Amygdala (tissue), 56 donors: Measurements from ENCODE around the gene KCNH5.
"Not testable (repeated sequence)": the region's sequence is repeated elsewhere in the genome, so short reads cannot be mapped to it uniquely, and the experiment has no call there.

Experiments
- DNase-seq, 56 donors: peaks; one replicate each; lab custom pipeline; 2025; lab: John Stamatoyannopoulos, UW

Gene KCNH5

GRCh38 chr14:62768753-62769152 lies 276.5 kb downstream of the KCNH5 start:
- no peak for DNase-seq

- DNase-seq = no peak
Measured at GRCh38 chr14:62763951-62764350, 281.3 kb downstream of the KCNH5 start.

GRCh38 chr14:62759796-62760195 lies 285.5 kb downstream of the KCNH5 start:
- no peak for DNase-seq

GRCh38 chr14:62746881-62747280 lies 298.4 kb downstream of the KCNH5 start:
- not testable (repeated sequence) for DNase-seq

GRCh38 chr14:62745496-62745895 lies 299.8 kb downstream of the KCNH5 start:
- DNase-seq = no peak

GRCh38 chr14:62743560-62743959 lies 301.7 kb downstream of the KCNH5 start:
- no peak for DNase-seq

GRCh38 chr14:62743118-62743517 lies 302.1 kb downstream of the KCNH5 start:
- no peak for DNase-seq

- no peak for DNase-seq
Measured at GRCh38 chr14:62739647-62740046, 305.6 kb downstream of the KCNH5 start.

- DNase-seq = no peak
Measured at GRCh38 chr14:62736048-62737043, 308.9 kb downstream of the KCNH5 start.

- DNase-seq = no peak
Measured at GRCh38 chr14:62734831-62735230, 310.4 kb downstream of the KCNH5 start.

GRCh38 chr14:62722406-62722805 lies 322.9 kb downstream of the KCNH5 start:
- no peak for DNase-seq

- no peak for DNase-seq
Measured at GRCh38 chr14:62718629-62719028, 326.6 kb downstream of the KCNH5 start.

GRCh38 chr14:62711351-62712023 lies 333.8 kb downstream of the KCNH5 start:
- no peak for DNase-seq

- no peak for DNase-seq
Measured at GRCh38 chr14:62710811-62711210, 334.4 kb downstream of the KCNH5 start.

- no peak for DNase-seq
Measured at GRCh38 chr14:62709773-62710172, 335.5 kb downstream of the KCNH5 start.

GRCh38 chr14:62706217-62706616 lies 339.0 kb downstream of the KCNH5 start:
- no peak for DNase-seq

- no peak for DNase-seq
Measured at GRCh38 chr14:62697461-62697860, 347.8 kb downstream of the KCNH5 start.

- no peak for DNase-seq
Measured at GRCh38 chr14:62696929-62697328, 348.3 kb downstream of the KCNH5 start.

- DNase-seq = no peak
Measured at GRCh38 chr14:62696331-62696924, 348.8 kb downstream of the KCNH5 start.

GRCh38 chr14:62694075-62694474 lies 351.2 kb downstream of the KCNH5 start:
- no peak for DNase-seq

- DNase-seq = no peak
Measured at GRCh38 chr14:62692490-62693106, 352.7 kb downstream of the KCNH5 start.
